Measurements from ENCODE around the gene MAST1.
"Not testable (repeated sequence)": the region's sequence is repeated elsewhere in the genome, so short reads cannot be mapped to it uniquely, and the experiment has no call there.

The MAST1 gene

GRCh38 chr19:12806242-12807081, 31.9 kb upstream of the MAST1 start, which contains the start of gene RNASEH2A:
Gene RNASEH2A, plus strand, starts transcription at chr19:12806584. Its CDS starts 90 bp downstream, at chr19:12806674.
- Histone ChIP-seq H3K4me1 (ENCODE audit: control insufficient read depth, insufficient read depth, low read length) (peaks cover 6% of the 10 kb centered on the region), H3K36me3 (ENCODE audit: control insufficient read depth, insufficient read depth, low read length) (no peaks in the 10 kb centered on the region), H3K27ac (ENCODE audit: low read depth, low read length) (peak within 1 kb of the TSS; percentile 72), H3K27me3 (ENCODE audit: control insufficient read depth, insufficient read depth, low read length) (no peaks in the 10 kb centered on the region), H3K4me3 (ENCODE audit: low read length) (peak within 1 kb of the TSS; percentile 91), H3K9ac (ENCODE audit: low read length) (peak within 1 kb of the TSS; percentile 72)

- H3K27me3 ChIP-seq (ENCODE audit: control insufficient read depth, insufficient read depth, low read length), result no peaks in the 10 kb centered on the region
- peaks cover 2% of the 10 kb centered on the region for H3K36me3 ChIP-seq (ENCODE audit: control insufficient read depth, insufficient read depth, low read length)
- no peak overlapping the region for H3K9ac ChIP-seq (ENCODE audit: low read length)
- H3K4me1 ChIP-seq (ENCODE audit: control insufficient read depth, insufficient read depth, low read length), result no peaks in the 10 kb centered on the region
- no peak overlapping the region for H3K4me3 ChIP-seq (ENCODE audit: low read length)
- H3K27ac ChIP-seq (ENCODE audit: low read depth, low read length), result no peak overlapping the region
Measured at GRCh38 chr19:12815088-12815487, 23.2 kb upstream of the MAST1 start.

- not testable (repeated sequence) for H3K4me1 ChIP-seq (ENCODE audit: control insufficient read depth, insufficient read depth, low read length); H3K27ac ChIP-seq (ENCODE audit: low read depth, low read length); H3K27me3 ChIP-seq (ENCODE audit: control insufficient read depth, insufficient read depth, low read length); H3K9ac ChIP-seq (ENCODE audit: low read length); H3K4me3 ChIP-seq (ENCODE audit: low read length); H3K36me3 ChIP-seq (ENCODE audit: control insufficient read depth, insufficient read depth, low read length)
Measured at GRCh38 chr19:12817188-12817587, 21.1 kb upstream of the MAST1 start.

- H3K36me3 ChIP-seq (ENCODE audit: control insufficient read depth, insufficient read depth, low read length); H3K27me3 ChIP-seq (ENCODE audit: control insufficient read depth, insufficient read depth, low read length); H3K27ac ChIP-seq (ENCODE audit: low read depth, low read length); H3K4me1 ChIP-seq (ENCODE audit: control insufficient read depth, insufficient read depth, low read length); H3K4me3 ChIP-seq (ENCODE audit: low read length); H3K9ac ChIP-seq (ENCODE audit: low read length): not testable (repeated sequence)
Measured at GRCh38 chr19:12817810-12818209, 20.5 kb upstream of the MAST1 start.

GRCh38 chr19:12821761-12822160, 16.6 kb upstream of the MAST1 start:
- Histone ChIP-seq H3K27me3 (ENCODE audit: control insufficient read depth, insufficient read depth, low read length) (peaks cover 11% of the 10 kb centered on the region), H3K4me3 (ENCODE audit: low read length) (no peak overlapping the region), H3K9ac (ENCODE audit: low read length) (no peak overlapping the region), H3K36me3 (ENCODE audit: control insufficient read depth, insufficient read depth, low read length) (no peaks in the 10 kb centered on the region), H3K27ac (ENCODE audit: low read depth, low read length) (no peak overlapping the region), H3K4me1 (ENCODE audit: control insufficient read depth, insufficient read depth, low read length) (no peaks in the 10 kb centered on the region)

GRCh38 chr19:12825254-12826131, 12.8 kb upstream of the MAST1 start:
- H3K9ac ChIP-seq (ENCODE audit: low read length), result no peak overlapping the region
- H3K27ac ChIP-seq (ENCODE audit: low read depth, low read length), result no peak overlapping the region
- no peak overlapping the region for H3K4me3 ChIP-seq (ENCODE audit: low read length)
- H3K4me1 ChIP-seq (ENCODE audit: control insufficient read depth, insufficient read depth, low read length), result no peaks in the 10 kb centered on the region
- H3K36me3 ChIP-seq (ENCODE audit: control insufficient read depth, insufficient read depth, low read length), result no peaks in the 10 kb centered on the region
- H3K27me3 ChIP-seq (ENCODE audit: control insufficient read depth, insufficient read depth, low read length), result peaks cover 21% of the 10 kb centered on the region

GRCh38 chr19:12828494-12828893, 9.8 kb upstream of the MAST1 start:
- H3K4me1 ChIP-seq (ENCODE audit: control insufficient read depth, insufficient read depth, low read length), result no peaks in the 10 kb centered on the region
- H3K36me3 ChIP-seq (ENCODE audit: control insufficient read depth, insufficient read depth, low read length), result no peaks in the 10 kb centered on the region
- no peak overlapping the region for H3K27ac ChIP-seq (ENCODE audit: low read depth, low read length)
- H3K9ac ChIP-seq (ENCODE audit: low read length), result no peak overlapping the region
- peak overlapping the region; percentile 34 for H3K4me3 ChIP-seq (ENCODE audit: low read length)
- H3K27me3 ChIP-seq (ENCODE audit: control insufficient read depth, insufficient read depth, low read length), result peaks cover 31% of the 10 kb centered on the region

GRCh38 chr19:12833418-12833737, 4.9 kb upstream of the MAST1 start:
- Histone ChIP-seq H3K4me1 (ENCODE audit: control insufficient read depth, insufficient read depth, low read length) (no peaks in the 10 kb centered on the region), H3K4me3 (ENCODE audit: low read length) (no peak overlapping the region), H3K9ac (ENCODE audit: low read length) (no peak overlapping the region), H3K27ac (ENCODE audit: low read depth, low read length) (no peak overlapping the region), H3K27me3 (ENCODE audit: control insufficient read depth, insufficient read depth, low read length) (peaks cover 41% of the 10 kb centered on the region), H3K36me3 (ENCODE audit: control insufficient read depth, insufficient read depth, low read length) (no peaks in the 10 kb centered on the region)

- H3K27me3 ChIP-seq (ENCODE audit: control insufficient read depth, insufficient read depth, low read length), result peaks cover 43% of the 10 kb centered on the region
- H3K27ac ChIP-seq (ENCODE audit: low read depth, low read length), result no peak overlapping the region
- no peak overlapping the region for H3K9ac ChIP-seq (ENCODE audit: low read length)
Measured at GRCh38 chr19:12833738-12834565, 4.4 kb upstream of the MAST1 start.

GRCh38 chr19:12834566-12834943, 3.8 kb upstream of the MAST1 start, which contains the start of gene RTBDN:
Gene RTBDN, minus strand, starts transcription at chr19:12834579. Its CDS starts 4,600 bp downstream, at chr19:12829979.
- no peaks in the 10 kb centered on the region for H3K36me3 ChIP-seq (ENCODE audit: control insufficient read depth, insufficient read depth, low read length)
- no peaks in the 10 kb centered on the region for H3K4me1 ChIP-seq (ENCODE audit: control insufficient read depth, insufficient read depth, low read length)
- peaks cover 42% of the 10 kb centered on the region for H3K27me3 ChIP-seq (ENCODE audit: control insufficient read depth, insufficient read depth, low read length)
- H3K9ac ChIP-seq (ENCODE audit: low read length), result no peak within 1 kb of the TSS
- H3K27ac ChIP-seq (ENCODE audit: low read depth, low read length), result no peak within 1 kb of the TSS
- peak within 1 kb of the TSS; percentile 19 for H3K4me3 ChIP-seq (ENCODE audit: low read length)

More at GRCh38 chr19:12833738-12834565, 4.4 kb upstream of the MAST1 start:
- no peaks in the 10 kb centered on the region for H3K36me3 ChIP-seq (ENCODE audit: control insufficient read depth, insufficient read depth, low read length)
- peak overlapping the region; percentile 19 for H3K4me3 ChIP-seq (ENCODE audit: low read length)
- no peaks in the 10 kb centered on the region for H3K4me1 ChIP-seq (ENCODE audit: control insufficient read depth, insufficient read depth, low read length)

GRCh38 chr19:12834976-12835757, 3.1 kb upstream of the MAST1 start:
- no peak overlapping the region for H3K9ac ChIP-seq (ENCODE audit: low read length)
- peaks cover 37% of the 10 kb centered on the region for H3K27me3 ChIP-seq (ENCODE audit: control insufficient read depth, insufficient read depth, low read length)
- H3K4me3 ChIP-seq (ENCODE audit: low read length), result no peak overlapping the region
- no peaks in the 10 kb centered on the region for H3K36me3 ChIP-seq (ENCODE audit: control insufficient read depth, insufficient read depth, low read length)
- no peaks in the 10 kb centered on the region for H3K4me1 ChIP-seq (ENCODE audit: control insufficient read depth, insufficient read depth, low read length)
- no peak overlapping the region for H3K27ac ChIP-seq (ENCODE audit: low read depth, low read length)
